Osteocyte (in vitro differentiated cells): ENCODE results near the gene LRG1. TPM values are rescaled to one million over a fixed set of nuclear protein-coding genes. Genes with fewer than 3 reads are reported as not detected.

Source experiments
- DNase-seq: peaks from one replicate; pipeline ENCODE4 v3.0.0; 2021; ENCODE audit warnings: mixed read lengths; ENCODE audit not compliant: unreplicated experiment; ENCODE audit errors: extremely low spot score
- H3K27ac Mint-ChIP-seq: one replicate; pipeline ENCODE4 v1.8.0; 2021; ENCODE audit warnings: mild to moderate bottlenecking, mixed read lengths; ENCODE audit not compliant: unreplicated experiment
- H3K27me3 Mint-ChIP-seq: one replicate; pipeline ENCODE4 v1.8.0; 2021; ENCODE audit warnings: mixed read lengths; ENCODE audit not compliant: unreplicated experiment
- H3K36me3 Mint-ChIP-seq: one replicate; pipeline ENCODE4 v1.8.0; 2021; ENCODE audit warnings: mixed read lengths; ENCODE audit not compliant: unreplicated experiment
- H3K4me1 Mint-ChIP-seq: one replicate; pipeline ENCODE4 v1.8.0; 2021; ENCODE audit warnings: mixed read lengths; ENCODE audit not compliant: unreplicated experiment
- H3K4me3 Mint-ChIP-seq: one replicate; pipeline ENCODE4 v1.8.0; 2021; ENCODE audit warnings: mild to moderate bottlenecking, moderate library complexity, mixed read lengths; ENCODE audit not compliant: unreplicated experiment
- H3K9me3 Mint-ChIP-seq: one replicate; pipeline ENCODE4 v1.8.0; 2021; ENCODE audit warnings: mixed read lengths; ENCODE audit not compliant: unreplicated experiment
- CTCF ChIP-seq: fragments of 200-600 bp; sonication (generic); IDR thresholded peaks from 2 replicates; pipeline ENCODE4 v1.5.0; 2021; ENCODE audit warnings: antibody characterized with exemption, mild to moderate bottlenecking, moderate library complexity
- total RNA-seq: library from RNA; stranded (reverse); gene quantifications from 2 replicates; pipeline ENCODE4 v1.2.1, GENCODE V29; 2021

The LRG1 gene
- total RNA-seq, 1 donor from 2014 or later: not detected

GRCh38 chr19:4554717-4555116 is 14.9 kb upstream of the LRG1 start:
- TF ChIP-seq CTCF: no peak
- no peaks in the 10 kb centered on the region for H3K36me3 Mint-ChIP-seq
- no peaks in the 10 kb centered on the region for H3K9me3 Mint-ChIP-seq
- H3K4me1 Mint-ChIP-seq: peaks cover 2% of the 10 kb centered on the region
- H3K27me3 Mint-ChIP-seq: no peaks in the 10 kb centered on the region
- H3K27ac Mint-ChIP-seq: no peak overlapping the region
- no peak overlapping the region for H3K4me3 Mint-ChIP-seq
- DNase-seq: no peak

- H3K36me3 Mint-ChIP-seq: no peaks in the 10 kb centered on the region
- H3K9me3 Mint-ChIP-seq: no peaks in the 10 kb centered on the region
- H3K27ac Mint-ChIP-seq: no peak overlapping the region
- H3K4me1 Mint-ChIP-seq: peaks cover 2% of the 10 kb centered on the region
- no peak overlapping the region for H3K4me3 Mint-ChIP-seq
- no peak for DNase-seq
- TF ChIP-seq CTCF: no peak
- no peaks in the 10 kb centered on the region for H3K27me3 Mint-ChIP-seq
These were observed 13.9 kb upstream of the LRG1 start for GRCh38 chr19:4553775-4554174.

GRCh38 chr19:4553092-4553695 is 13.4 kb upstream of the LRG1 start:
- DNase-seq: no peak
- no peaks in the 10 kb centered on the region for H3K36me3 Mint-ChIP-seq

GRCh38 chr19:4552525-4552819 is 12.6 kb upstream of the LRG1 start:
- no peaks in the 10 kb centered on the region for H3K27me3 Mint-ChIP-seq
- no peak overlapping the region for H3K27ac Mint-ChIP-seq
- DNase-seq: no peak
- H3K4me3 Mint-ChIP-seq: no peak overlapping the region
- no peaks in the 10 kb centered on the region for H3K4me1 Mint-ChIP-seq
- H3K36me3 Mint-ChIP-seq: no peaks in the 10 kb centered on the region
- no peak for TF ChIP-seq CTCF
- no peaks in the 10 kb centered on the region for H3K9me3 Mint-ChIP-seq

More at GRCh38 chr19:4553092-4553695, 13.4 kb upstream of the LRG1 start:
- Mint-ChIP-seq H3K27ac (no peak overlapping the region), H3K4me3 (no peak overlapping the region), H3K27me3 (no peaks in the 10 kb centered on the region), H3K4me1 (no peaks in the 10 kb centered on the region), H3K9me3 (no peaks in the 10 kb centered on the region)
- no peak for TF ChIP-seq CTCF

- Mint-ChIP-seq H3K27me3 (no peaks in the 10 kb centered on the region), H3K36me3 (no peaks in the 10 kb centered on the region), H3K27ac (no peak overlapping the region), H3K9me3 (no peaks in the 10 kb centered on the region), H3K4me3 (no peak overlapping the region), H3K4me1 (no peaks in the 10 kb centered on the region)
- no peak for DNase-seq
- TF ChIP-seq CTCF: no peak
These were observed 10.7 kb upstream of the LRG1 start for GRCh38 chr19:4550479-4551050.
